GM18502 (cell line): ENCODE data around the gene VGLL3.
A peak's percentile ranks its signal among the peaks of the same experiment; 100 is the strongest.
"Not testable (repeated sequence)": the region's sequence is repeated elsewhere in the genome, so short reads cannot be mapped to it uniquely, and the experiment has no call there.

Experiments
- ATAC-seq: cut with Tn5 transposase; IDR thresholded peaks from one replicate; pipeline ENCODE4 v1.9.1; 2021; ENCODE audit warnings: mild to moderate bottlenecking; ENCODE audit not compliant: unreplicated experiment, poor library complexity

Gene VGLL3

DNA sequence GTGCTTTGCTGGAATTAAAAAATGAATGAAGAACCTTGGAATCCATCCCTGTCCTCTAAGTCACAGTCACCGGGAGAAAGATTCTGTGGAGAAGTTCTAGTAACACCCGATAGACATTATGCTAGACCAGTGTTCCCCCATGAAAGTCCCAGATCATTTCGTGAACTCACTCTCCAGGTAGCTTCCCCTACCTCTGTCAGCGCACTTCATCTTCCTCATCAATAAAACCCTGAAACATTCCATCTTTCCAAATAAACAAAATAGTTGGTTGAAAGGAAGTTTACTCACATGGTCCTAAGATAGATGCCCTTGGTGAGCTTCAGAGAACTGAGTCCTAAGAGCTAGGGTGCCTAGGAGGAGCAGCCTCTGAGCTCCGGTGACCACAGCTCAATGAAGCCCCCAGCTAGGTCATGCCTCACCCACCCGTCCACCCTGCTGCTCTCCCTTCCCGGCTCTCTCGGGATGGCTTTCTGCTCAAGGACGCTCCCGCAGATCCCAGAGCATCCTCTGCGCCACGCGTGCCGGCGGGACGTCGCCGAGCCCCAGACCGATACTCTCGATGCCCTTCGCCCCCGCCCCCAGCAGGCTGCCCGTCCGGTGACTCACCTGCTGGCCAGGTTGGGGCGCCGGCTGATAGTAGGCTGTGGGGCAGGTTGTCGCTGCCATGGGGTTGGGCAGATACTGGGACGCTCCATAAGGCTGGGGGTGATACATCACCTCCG, 776 bp downstream of the VGLL3 start:
- peak; percentile 27 for ATAC-seq

GRCh38 chr3:86989611-86990010, 1.3 kb downstream of the VGLL3 start:
- no peak for ATAC-seq

GRCh38 chr3:86989006-86989405, 1.9 kb downstream of the VGLL3 start:
- no peak for ATAC-seq

- ATAC-seq: no peak
These were observed 2.7 kb downstream of the VGLL3 start for GRCh38 chr3:86988235-86988634.

GRCh38 chr3:86987421-86987715, 3.6 kb downstream of the VGLL3 start:
- no peak for ATAC-seq

DNA sequence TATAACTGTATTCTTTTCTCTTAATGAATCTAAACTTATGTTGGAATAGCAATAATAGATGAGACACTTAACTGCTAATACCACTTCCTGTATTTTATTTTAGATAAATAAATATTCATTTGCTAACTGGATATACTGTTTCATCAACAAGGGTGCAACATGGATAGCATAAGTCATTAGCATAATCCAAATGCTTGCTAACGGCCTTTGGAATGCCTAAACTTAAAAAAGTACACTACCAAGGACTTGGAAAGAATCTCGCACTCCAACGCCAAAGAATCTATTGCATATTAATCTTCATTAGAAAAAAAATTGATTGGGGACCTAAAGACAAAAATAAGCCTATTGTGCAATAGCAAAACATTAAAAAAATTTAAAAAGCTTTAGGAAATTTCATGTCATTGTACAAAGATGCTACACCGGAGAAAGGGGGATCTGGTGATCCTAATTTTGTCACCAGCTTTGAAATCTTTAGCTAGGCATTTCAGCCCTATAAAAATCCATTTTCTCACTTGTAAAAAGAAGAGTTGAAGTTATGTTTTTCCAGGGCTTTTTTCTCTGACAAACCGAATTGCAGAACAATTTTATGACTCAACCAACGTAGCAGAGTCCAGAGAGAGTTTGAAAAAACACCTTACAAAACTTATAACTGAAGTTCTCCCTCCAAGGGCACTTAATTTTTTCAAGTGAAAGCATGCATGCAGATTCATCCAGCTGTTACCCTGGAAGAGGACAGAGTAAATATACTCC, 4.1 kb downstream of the VGLL3 start:
- ATAC-seq: no peak

DNA sequence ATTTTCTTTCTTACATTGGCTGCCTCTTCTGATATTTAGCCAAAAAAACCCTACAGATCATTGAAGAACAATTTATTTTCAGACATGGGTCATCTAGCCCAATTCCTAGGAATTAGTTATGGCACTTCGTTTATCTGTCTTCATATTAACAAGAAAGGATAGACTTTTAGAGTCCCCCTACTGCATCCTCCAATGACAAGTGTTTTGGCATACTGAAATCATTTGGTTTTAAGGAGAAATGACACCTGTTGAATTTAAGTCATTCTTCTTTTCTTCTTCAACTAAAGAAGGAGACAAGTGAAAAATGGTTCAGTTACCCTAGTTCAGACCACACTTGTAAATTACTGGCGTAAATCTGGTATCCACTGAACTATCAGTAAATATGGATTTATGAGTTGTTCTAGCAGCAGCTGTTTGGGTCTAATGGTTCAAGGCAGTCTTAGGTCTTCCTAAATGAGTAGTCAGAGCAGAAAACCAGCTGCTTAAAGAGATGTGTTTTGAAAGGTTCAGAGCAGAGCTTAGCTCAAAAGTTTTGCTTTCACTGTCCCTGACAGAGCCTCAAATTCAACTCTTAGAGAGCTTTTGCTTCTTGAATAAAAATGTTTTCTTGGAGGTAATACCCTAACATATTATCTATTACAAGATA, 5.6 kb downstream of the VGLL3 start:
- no peak for ATAC-seq

DNA sequence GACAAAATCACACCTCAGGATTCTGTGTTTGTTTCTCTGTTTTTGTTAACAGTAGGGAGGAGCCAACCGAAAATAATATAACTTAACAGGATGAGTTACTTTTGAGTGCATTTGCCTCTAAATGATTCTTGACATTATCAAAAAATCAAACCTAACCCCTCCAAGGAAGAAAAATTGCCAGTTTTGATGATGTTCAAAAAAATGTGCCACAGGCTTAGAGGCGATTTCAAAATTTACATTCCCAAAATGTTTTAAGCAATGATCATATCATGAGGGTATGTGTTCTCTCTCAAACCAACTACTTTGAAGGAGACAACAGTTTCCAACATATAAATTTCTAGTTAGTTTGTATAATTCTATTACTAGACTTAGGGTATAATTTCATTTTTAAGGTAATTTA, 6.7 kb downstream of the VGLL3 start:
- no peak for ATAC-seq

GRCh38 chr3:86982883-86983282, 8.1 kb downstream of the VGLL3 start:
- no peak for ATAC-seq

DNA sequence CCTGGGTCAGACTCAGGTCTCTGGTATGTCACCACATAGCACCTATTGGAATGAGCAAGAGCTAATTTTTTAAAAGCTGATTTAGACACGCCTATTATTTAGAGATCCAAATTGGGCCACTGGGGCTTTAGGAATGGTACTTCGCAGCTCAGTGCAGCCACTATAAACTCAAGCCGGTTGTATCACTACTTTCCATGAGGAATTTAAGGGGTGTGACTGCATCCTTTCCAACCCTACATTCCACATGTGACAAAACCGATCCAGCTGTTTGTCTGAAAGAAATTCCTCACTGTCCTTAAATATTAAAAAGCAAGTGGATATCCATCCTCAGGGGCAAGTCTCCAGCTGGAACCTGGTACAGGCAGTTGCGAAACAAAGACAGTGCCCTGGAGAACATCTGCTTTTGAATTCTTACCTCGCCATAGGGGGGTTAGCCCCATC, 12.8 kb downstream of the VGLL3 start:
- ATAC-seq: no peak

GRCh38 chr3:86976219-86976618, 14.7 kb downstream of the VGLL3 start:
- ATAC-seq: no peak

GRCh38 chr3:86974177-86974576, 16.8 kb downstream of the VGLL3 start:
- not testable (repeated sequence) for ATAC-seq

DNA sequence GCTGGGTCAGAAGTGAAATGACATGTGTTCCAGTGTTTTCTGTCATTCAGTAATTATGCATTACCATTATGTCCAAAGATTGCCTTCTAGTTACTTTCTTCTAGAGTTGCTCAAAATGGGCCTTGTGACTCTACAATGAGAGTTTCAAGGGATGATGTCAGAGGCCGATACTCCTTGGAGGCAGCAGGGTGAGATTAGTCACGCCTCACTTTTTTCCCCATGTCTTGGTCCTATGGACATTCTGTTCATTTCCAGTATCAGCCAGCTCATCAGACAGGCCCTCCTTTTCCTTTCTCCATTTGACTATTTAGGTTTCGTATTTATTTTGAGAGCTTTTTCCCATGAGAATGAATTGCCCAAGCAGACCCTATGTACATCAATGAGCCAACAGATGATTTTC, 17.5 kb downstream of the VGLL3 start:
- ATAC-seq: no peak

DNA sequence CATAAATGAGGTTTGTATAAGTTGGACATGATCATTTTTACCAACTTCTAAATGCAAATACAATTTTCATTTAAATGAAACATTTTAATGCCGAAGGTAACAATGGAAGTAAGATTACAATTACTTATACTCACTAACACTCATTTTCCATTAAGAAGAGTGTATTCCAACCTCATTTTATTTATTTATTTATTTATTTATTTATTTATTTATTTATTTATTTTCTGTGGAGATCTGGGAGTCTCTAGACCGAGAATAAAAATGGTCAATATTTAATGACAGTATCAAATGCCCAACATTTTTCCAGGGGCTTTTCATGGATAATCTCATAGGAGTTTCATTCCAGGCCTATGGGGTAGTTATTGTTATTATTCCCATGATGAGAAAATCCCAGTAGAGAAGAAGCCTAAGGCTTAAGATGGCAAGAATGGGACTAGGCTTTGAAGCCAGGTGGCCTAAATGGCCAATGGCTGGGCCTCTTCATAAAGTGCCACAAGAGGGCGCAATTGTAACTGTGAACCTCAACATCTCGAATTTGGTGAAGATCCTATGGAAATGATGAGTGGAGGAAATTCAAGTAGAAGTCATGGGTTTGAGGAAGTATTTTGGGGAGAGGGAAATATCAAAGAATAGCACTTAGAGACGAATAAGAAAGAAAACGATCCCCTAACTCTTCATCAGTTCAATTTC, 21.3 kb downstream of the VGLL3 start:
- ATAC-seq: peak; percentile 75

- no peak for ATAC-seq
These were observed 22.6 kb downstream of the VGLL3 start for GRCh38 chr3:86968244-86968932.

DNA sequence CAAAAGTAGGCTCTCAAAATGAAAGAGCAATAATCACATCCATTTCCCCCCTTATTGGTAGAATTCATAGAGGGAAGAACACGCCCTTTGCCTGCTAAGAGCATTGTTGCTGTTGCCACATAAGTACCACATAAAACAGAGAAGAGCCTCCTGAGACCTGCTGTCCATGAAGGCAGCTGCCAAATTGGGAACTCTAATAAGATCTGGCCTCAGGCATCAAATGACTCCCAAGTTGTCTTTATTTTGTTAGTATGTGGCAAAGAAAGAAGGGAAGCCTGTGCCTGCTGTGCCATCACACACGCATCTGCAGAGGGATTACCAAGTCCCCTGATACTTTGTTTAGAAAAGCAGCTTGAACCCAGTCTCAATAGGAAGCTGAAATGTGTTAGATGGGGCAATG, 23.9 kb downstream of the VGLL3 start:
- ATAC-seq: no peak

DNA sequence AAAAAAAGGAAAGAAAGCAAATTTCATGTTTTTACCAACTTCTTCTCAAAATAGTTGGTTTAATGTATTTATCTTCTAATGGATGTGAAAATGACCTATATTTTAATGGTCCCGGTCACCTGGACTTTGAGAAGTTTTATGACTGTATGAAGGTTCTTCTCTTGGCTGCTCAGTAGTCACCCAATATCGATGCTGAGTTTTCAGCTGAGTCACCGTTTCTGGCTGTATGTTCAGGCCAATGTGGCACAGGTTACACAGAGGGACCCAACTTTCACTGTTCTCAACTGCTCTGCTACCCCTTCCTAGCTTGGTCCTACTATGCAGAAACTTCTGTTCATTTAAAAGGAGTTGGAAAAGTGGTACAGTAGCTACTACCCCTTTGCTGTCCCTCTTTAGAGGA, 25.8 kb downstream of the VGLL3 start:
- no peak for ATAC-seq

DNA sequence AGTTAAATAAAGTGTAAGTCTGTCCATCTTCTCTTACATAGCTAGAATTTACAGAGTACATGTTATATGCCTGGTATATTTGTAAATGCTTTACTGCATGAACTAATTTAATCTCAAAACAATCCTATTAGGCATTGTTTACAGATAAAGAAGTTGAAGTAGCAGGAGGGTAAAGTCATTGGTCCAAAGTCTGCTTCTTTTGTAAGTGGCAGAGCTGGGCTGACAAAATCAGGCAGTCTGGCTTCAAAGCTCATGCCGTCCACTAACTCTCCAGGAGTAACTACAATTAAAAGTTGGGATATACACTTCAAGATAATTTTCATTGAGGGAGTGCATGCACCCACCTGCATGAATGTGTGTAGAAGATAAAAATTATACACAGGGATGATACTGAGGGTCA, 27.3 kb downstream of the VGLL3 start:
- ATAC-seq: no peak

GRCh38 chr3:86961297-86961696, 29.7 kb downstream of the VGLL3 start:
- no peak for ATAC-seq

DNA sequence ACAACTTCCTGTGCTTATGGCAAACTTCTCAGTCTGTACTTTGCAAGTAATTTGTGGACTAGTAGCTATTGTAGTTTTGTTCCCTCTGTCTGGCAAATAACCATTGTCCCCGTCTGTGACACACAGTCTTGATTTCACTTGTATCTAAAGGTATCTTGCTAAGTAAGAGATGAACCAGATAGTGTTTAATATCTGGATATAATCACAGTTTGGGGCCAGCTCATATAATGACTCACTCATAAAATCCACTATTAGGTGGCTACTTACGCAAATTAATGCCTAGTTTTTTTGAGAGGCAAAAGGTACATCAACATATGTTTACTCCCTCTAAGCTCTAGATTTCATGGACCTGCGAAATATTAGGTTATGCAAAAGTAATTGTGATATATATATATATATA, 30.4 kb downstream of the VGLL3 start:
- ATAC-seq: no peak
